GM23338 (cell line): ENCODE data around the gene JKAMP. TPM values are rescaled to one million over a fixed set of nuclear protein-coding genes. Genes with fewer than 3 reads are reported as not detected.

ENCODE experiments used
- ATAC-seq: fragments of 200-7000 bp; cut with Tn5 transposase; 3 replicates; pipeline ENCODE4 v1.9.1; 2020
- DNase-seq: peaks from one replicate; pipeline ENCODE4 v3.0.0-alpha.2; 2015; ENCODE audit warnings: low spot score
- H2AFZ ChIP-seq: fragments of 200-600 bp; sonication (generic); 2 replicates; pipeline ENCODE4 v1.8.0; 2016; ENCODE audit warnings: antibody characterized with exemption, mild to moderate bottlenecking, moderate library complexity
- H3F3A ChIP-seq: fragments of 200-600 bp; sonication (generic); replicated peaks from 2 replicates; pipeline ENCODE4 v1.8.0; 2017; ENCODE audit warnings: antibody characterized with exemption, mixed run types, low read depth
- H3K27ac ChIP-seq: fragments of 200-600 bp; sonication (generic); 2 replicates; pipeline ENCODE4 v1.6.1; 2016; ENCODE audit warnings: low read depth
- H3K27me3 ChIP-seq: fragments of 200-600 bp; sonication (generic); 2 replicates; pipeline ENCODE4 v1.8.0; 2016; ENCODE audit warnings: mild to moderate bottlenecking, mixed run types, moderate library complexity; ENCODE audit not compliant: insufficient read depth
- H3K36me3 ChIP-seq: fragments of 200-600 bp; sonication (generic); 2 replicates; pipeline ENCODE4 v1.8.0; 2016; ENCODE audit warnings: mild to moderate bottlenecking; ENCODE audit not compliant: insufficient read depth
- H3K4me1 ChIP-seq: fragments of 200-600 bp; sonication (generic); 2 replicates; pipeline ENCODE4 v1.8.0; 2016; ENCODE audit warnings: mild to moderate bottlenecking, moderate library complexity; ENCODE audit not compliant: insufficient read depth
- H3K4me2 ChIP-seq: fragments of 200-600 bp; sonication (generic); 2 replicates; pipeline ENCODE4 v1.7.1; 2017; ENCODE audit warnings: mixed run types
- H3K4me3 ChIP-seq: fragments of 200-600 bp; sonication (generic); 2 replicates; pipeline ENCODE4 v1.6.1; 2016; ENCODE audit warnings: mixed run types
- H3K79me2 ChIP-seq: fragments of 200-600 bp; sonication (generic); replicated peaks from 2 replicates; pipeline ENCODE4 v1.8.0; 2017; ENCODE audit warnings: mild to moderate bottlenecking; ENCODE audit not compliant: insufficient read depth
- H3K9me2 ChIP-seq: fragments of 200-600 bp; sonication (generic); 2 replicates; pipeline ENCODE4 v1.8.0; 2017; ENCODE audit not compliant: insufficient read depth
- H4K20me1 ChIP-seq: fragments of 200-600 bp; sonication (generic); replicated peaks from 2 replicates; pipeline ENCODE4 v1.8.0; 2017; ENCODE audit warnings: mild to moderate bottlenecking; ENCODE audit not compliant: insufficient read depth
- H3K27ac Mint-ChIP-seq: 2 replicates; pipeline ENCODE4 v1.8.0; 2020; ENCODE audit warnings: inconsistent platforms, mild to moderate bottlenecking, moderate library complexity, mixed read lengths
- H3K27me3 Mint-ChIP-seq: 3 replicates; pipeline ENCODE4 v1.8.0; 2022; ENCODE audit warnings: low read depth, mild to moderate bottlenecking, moderate library complexity, mixed read lengths, inconsistent platforms; ENCODE audit not compliant: insufficient read depth, poor library complexity
- H3K36me3 Mint-ChIP-seq: 3 replicates; pipeline ENCODE4 v1.8.0; 2021; ENCODE audit warnings: low read depth, mild to moderate bottlenecking, inconsistent platforms, moderate library complexity, mixed read lengths
- H3K4me1 Mint-ChIP-seq: 3 replicates; pipeline ENCODE4 v1.8.0; 2020; ENCODE audit warnings: mild to moderate bottlenecking, inconsistent platforms, mixed read lengths
- H3K4me3 Mint-ChIP-seq: 3 replicates; pipeline ENCODE4 v1.8.0; 2021; ENCODE audit warnings: moderate library complexity, mild to moderate bottlenecking, inconsistent platforms, mixed read lengths
- H3K9me3 Mint-ChIP-seq: 3 replicates; pipeline ENCODE4 v1.8.0; 2020; ENCODE audit warnings: moderate library complexity, mild to moderate bottlenecking, inconsistent platforms, mixed read lengths
- CREB1 ChIP-seq: fragments of 250-450 bp; sonication (Bioruptor Pico); IDR thresholded peaks from 2 replicates; pipeline ENCODE4 v1.5.0; 2020; ENCODE audit warnings: low read depth, mild to moderate bottlenecking, moderate library complexity
- CTCF ChIP-seq, 2 experiments: fragments of 200-600 bp in 1 of 2; sonication (generic) in 1 of 2; conservative IDR thresholded peaks; 2 replicates each; pipeline versions ENCODE4 v1.5.1 to v1.6.1; 2016 to 2017; ENCODE audit warnings: antibody characterized with exemption in 2 of 2, low read depth in 2 of 2, mild to moderate bottlenecking in 2 of 2, moderate library complexity in 1 of 2
- ETS1 ChIP-seq: IDR thresholded peaks from 2 replicates; pipeline ENCODE4 v1.6.1; 2016; ENCODE audit warnings: antibody characterized with exemption
- EZH2 ChIP-seq: fragments of 200-600 bp; sonication (generic); IDR thresholded peaks from one replicate; pipeline ENCODE4 v1.8.0; 2017; ENCODE audit warnings: antibody characterized with exemption, mild to moderate bottlenecking, low read depth; ENCODE audit not compliant: unreplicated experiment
- EZH2phosphoT487 ChIP-seq: fragments of 200-600 bp; sonication (generic); IDR thresholded peaks from one replicate; pipeline ENCODE4 v1.8.1; 2018; ENCODE audit warnings: antibody characterized with exemption; ENCODE audit not compliant: unreplicated experiment
- JUNB ChIP-seq: IDR thresholded peaks from one replicate; pipeline ENCODE4 v1.6.1; 2016; ENCODE audit warnings: antibody characterized with exemption; ENCODE audit not compliant: unreplicated experiment
- NANOG ChIP-seq: IDR thresholded peaks from 2 replicates; pipeline ENCODE4 v1.6.1; 2016; ENCODE audit warnings: antibody characterized with exemption, borderline replicate concordance
- REST ChIP-seq: IDR thresholded peaks from one replicate; pipeline ENCODE4 v1.6.1; 2018; ENCODE audit warnings: antibody characterized with exemption; ENCODE audit not compliant: unreplicated experiment
- STAT1 ChIP-seq: IDR thresholded peaks from one replicate; pipeline ENCODE4 v1.6.1; 2016; ENCODE audit warnings: antibody characterized with exemption; ENCODE audit not compliant: unreplicated experiment
- ZNF114 ChIP-seq: fragments of 250-450 bp; sonication (Bioruptor Pico); IDR thresholded peaks from 2 replicates; pipeline ENCODE4 v1.5.0; 2020; ENCODE audit warnings: mild to moderate bottlenecking, moderate library complexity
- ZNF331 ChIP-seq: fragments of 250-450 bp; sonication (Bioruptor Pico); IDR thresholded peaks from 2 replicates; pipeline ENCODE4 v1.5.0; 2020; ENCODE audit warnings: low read depth, mild to moderate bottlenecking, moderate library complexity
- ZNF462 ChIP-seq: fragments of 250-450 bp; sonication (Bioruptor Pico); IDR thresholded peaks from 2 replicates; pipeline ENCODE4 v1.5.0; 2020; ENCODE audit warnings: mild to moderate bottlenecking, moderate library complexity
- polyA plus RNA-seq: library from polyadenylated mRNA; unstranded; fragments of >200 nt; fragmentation: Nextera tagmentation; extraction: Ambion mirVana; gene quantifications from 2 replicates; pipeline ENCODE4 v1.2.1, GENCODE V29; 2016
- total RNA-seq: library from RNA; depleted of rRNA; stranded (reverse); fragments of >200 nt; shearing (Covaris generic); gene quantifications from 2 replicates; pipeline ENCODE4 v1.2.3, GENCODE V29; 2014

JKAMP gene
- total and polyA plus RNA-seq, 2 experiments from 2014 or later: 31.6 to 66.8 TPM

GRCh38 chr14:59478540-59478939 lies 5.8 kb upstream of the JKAMP start:
- Histone ChIP-seq H3K27me3 (no peaks in the 10 kb centered on the region; the same call in 1 of the 2 replicates), H2AFZ (no peak overlapping the region), H3K79me2 (peaks cover 28% of the 10 kb centered on the region), H3K27ac (no peak overlapping the region), H3K9me2 (no peaks in the 10 kb centered on the region), H3K4me3 (no peak overlapping the region), H3F3A (no peaks in the 10 kb centered on the region), H3K4me2 (no peak overlapping the region), H3K4me1 (peaks cover 9% of the 10 kb centered on the region), H3K36me3 (peaks cover 9% of the 10 kb centered on the region; the same call in 1 of the 2 replicates), H4K20me1 (peaks cover 16% of the 10 kb centered on the region)
- Mint-ChIP-seq H3K4me3 (no peak overlapping the region), H3K27me3 (peaks cover 4% of the 10 kb centered on the region), H3K4me1 (peaks cover 19% of the 10 kb centered on the region), H3K9me3 (no peaks in the 10 kb centered on the region), H3K36me3 (peaks cover 28% of the 10 kb centered on the region), H3K27ac (no peak overlapping the region)
- no peak for TF ChIP-seq REST
- no peak for TF ChIP-seq CREB1 (CRISPR knock-in tag)
- TF ChIP-seq ETS1: no peak
- TF ChIP-seq ZNF114 (CRISPR knock-in tag): no peak
- no peak for TF ChIP-seq EZH2phosphoT487
- no peak for TF ChIP-seq ZNF462 (CRISPR knock-in tag)
- TF ChIP-seq CTCF (conservative IDR thresholded peaks at IDR 0.05; ENCODE audit: low read depth in 2 of 2): no peak
- no peak for TF ChIP-seq STAT1
- TF ChIP-seq ZNF331 (CRISPR knock-in tag): no peak
- no peak for TF ChIP-seq JUNB
- TF ChIP-seq NANOG: no peak
- no peak for TF ChIP-seq EZH2
- DNase-seq: no peak
- ATAC-seq: no peak
